ENCODE measurements around the gene ZNF710.
"Not testable (repeated sequence)": the region's sequence is repeated elsewhere in the genome, so short reads cannot be mapped to it uniquely, and the experiment has no call there.

The ZNF710 gene

DNA sequence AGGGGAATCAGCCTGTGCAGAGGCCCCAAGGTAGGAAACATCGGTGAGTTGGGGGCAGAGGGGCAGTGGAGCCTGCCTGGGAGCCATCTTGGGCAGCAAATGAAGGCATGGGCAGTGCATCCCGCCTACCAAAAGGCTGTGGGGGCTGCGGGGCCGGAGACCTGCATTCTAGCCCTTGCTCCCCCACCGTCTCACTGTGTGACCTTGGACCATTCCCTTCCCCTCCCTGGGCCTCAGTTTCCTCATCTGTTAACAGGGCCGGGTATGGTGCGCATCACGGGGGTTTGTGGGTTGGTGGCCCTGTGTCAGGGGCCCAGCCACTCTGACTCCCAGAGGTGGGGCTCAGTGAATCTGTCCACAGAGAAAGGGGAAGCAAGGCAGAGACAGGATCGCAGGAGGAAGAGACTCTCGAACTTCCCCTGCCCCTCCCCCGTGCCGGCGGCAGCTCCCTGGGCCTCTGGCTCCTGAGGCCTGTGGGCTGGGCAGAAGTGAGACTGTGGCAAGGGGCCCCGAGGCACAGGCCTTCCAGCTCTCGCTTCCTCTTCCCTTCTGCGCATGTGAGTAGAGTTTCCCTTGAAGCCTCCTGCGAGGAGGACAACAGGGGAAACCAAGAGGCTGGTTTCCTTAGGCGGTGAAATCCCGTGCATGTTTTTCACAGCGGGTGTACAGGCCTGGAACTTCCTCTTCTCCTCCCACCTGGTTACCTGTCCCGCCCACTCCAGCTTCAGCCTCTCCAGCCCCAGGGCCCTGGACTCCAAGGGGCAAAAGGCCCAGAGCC, 58.3 kb downstream of the ZNF710 start:
- peak; percentile 70 for DNase-seq (ENCODE audit: low read depth)

DNA sequence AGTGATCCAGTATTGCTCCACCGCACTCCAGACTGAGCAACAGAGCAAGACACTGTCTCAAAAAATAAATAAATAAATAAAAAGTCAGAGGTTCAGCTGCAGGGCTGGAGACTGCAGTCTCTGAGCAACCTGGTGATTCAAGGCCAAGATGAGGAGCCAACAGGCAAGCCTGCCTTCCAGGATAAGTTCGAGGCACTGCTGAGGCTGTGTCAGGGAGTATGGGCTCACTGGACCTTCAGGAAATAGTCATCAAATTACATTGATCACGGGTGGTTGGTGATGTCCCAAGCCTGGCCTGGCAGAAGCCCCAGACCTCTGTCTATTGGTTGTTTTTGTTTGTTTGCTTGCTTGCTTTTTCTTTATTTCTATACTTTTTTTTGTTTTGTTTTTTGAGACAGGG, 59.7 kb downstream of the ZNF710 start:
- no peak for DNase-seq (ENCODE audit: low read depth)

DNA sequence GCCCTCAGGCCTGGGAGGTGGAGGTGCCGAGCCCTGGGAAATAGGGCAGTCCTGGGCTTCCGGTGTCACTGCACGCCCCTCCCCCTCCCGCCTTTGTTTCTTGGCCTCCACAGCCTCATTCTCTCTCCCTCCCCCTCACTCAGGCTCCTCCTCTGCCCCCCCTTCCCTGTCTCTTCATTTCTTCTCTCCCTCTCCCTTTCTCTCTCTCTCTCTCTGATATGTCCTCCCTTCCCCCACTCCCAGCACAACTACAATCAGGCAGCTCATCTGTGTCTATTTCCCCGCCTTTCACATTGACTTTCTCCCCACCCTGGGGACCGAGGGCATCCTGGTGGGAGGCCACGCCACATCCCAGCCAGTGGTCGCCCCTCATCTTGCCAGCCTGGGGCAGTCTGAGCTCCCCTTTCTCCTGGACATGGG, 60.9 kb downstream of the ZNF710 start:
- no peak for DNase-seq (ENCODE audit: low read depth)

DNA sequence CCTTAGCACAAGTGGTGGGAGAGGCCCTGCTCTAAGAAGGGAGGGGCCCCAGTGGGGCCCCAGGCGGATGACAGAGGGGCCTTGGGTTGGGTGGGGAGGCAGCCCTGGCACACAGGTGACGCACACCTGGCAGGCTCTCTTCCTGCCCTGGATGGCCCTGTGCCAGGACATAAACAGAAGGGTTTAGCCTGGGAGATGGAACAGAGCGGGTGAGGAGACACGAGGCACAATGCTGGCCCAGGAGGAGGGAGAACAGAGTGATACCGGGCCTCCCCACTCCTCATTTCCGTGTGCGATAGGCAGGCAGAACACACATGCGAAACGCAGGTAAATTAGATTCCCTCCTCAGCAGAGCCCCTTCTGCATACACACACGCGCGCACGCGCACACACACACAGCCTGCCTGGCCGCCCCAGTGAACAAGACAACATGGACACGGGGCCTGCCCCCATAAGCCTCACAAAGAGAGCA, 61.4 kb downstream of the ZNF710 start:
- DNase-seq (ENCODE audit: low read depth) = no peak

DNA sequence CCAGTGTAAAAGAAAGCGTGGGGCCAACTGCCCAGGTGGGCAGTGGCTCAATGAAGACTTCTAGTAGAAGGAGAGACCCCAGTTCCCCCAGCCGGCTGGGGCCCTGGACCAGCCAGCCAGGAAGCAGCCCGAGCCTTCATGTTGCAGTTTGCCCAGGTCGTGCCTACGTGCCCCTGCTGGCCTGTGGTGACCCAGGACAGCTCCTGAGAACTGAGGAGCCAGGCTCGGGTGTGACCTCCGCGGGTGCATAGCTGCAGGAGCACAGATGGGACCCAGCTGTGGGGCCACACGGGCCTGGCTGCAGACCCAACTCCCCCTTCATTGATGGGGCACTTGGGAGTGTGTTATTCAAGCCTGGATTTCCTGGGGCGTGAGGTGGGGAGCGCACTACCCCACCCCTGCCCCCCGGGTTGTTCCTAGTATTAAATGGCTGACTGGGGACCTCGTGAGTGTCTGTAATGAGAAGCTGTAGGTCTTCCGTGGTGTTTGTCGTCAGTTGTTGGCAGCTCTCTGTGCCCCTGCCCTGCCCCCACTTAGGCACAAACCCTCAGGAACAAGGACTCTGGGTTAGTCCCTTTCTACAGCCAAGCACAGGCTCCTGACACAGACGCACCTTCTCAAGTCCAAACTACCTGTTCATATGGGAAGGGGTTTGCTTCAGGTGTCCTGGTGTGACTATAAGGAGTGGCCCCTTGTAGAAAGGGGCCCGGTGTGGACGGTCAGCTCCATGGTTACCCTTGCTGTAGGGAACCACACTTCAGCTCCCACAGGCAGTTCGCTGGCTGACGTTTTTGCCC, 62.0 kb downstream of the ZNF710 start:
- DNase-seq (ENCODE audit: low read depth) = no peak

DNA sequence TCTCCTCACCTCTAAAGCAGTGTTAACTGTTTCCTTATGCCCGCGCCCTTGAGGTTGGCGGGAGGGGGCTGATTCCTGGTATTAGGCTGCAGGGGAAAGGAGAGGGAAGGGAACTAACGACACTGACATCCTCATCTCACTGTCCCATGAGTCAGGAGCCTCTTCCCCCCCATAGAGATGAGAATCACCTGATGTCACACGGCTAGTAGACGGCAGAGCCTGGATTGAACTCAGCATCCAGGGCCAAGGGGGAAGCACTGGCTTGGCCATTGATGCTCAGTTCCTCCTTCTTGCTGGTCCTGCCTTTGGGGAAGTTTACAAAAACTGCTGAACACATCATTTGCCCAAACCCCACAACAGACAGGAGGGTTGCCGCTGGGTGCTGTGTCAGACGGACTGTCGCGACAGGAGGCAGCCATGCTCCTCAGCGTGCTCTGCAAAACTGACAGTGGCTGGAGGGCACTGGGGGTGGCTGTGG, 62.7 kb downstream of the ZNF710 start:
- no peak for DNase-seq (ENCODE audit: low read depth)

DNA sequence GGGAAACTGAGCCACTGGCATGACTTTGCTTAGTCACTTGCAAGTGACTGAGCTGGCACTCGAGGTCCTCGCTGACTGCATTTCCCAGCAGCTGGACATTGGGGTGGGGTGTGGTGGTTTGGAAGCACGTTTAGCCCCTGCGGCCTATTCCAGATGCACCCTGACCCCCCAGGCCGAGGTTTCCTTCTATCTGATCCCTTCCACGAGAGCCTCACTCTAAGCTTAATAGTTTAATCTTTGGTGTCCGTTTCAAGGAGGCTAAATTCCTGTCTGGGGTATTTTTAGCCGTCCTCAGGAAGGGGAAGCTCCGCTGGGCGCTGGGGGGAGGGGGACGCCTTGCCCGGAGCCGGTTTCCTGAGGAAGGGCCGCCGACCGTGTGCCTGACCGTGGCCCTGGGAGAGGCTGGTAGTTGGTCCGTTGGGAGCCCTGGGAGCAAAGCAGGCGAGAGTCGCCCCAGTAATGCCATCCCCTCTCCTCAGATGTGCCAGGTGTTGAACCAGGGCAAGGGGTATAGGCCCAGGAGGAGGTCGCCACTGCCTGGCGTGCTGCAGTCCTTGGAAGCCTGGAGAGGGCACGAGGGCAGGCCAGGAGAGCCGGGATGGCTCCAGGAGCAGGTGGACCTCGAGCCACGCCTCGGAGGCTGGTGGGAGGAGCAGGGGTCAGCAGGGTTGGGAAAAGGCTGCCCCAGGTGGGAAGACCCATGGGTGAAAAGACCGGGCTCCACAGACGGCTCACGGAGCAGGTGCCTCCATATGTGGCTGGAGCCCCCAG, 64.0 kb downstream of the ZNF710 start:
- DNase-seq (ENCODE audit: low read depth) = no peak

DNA sequence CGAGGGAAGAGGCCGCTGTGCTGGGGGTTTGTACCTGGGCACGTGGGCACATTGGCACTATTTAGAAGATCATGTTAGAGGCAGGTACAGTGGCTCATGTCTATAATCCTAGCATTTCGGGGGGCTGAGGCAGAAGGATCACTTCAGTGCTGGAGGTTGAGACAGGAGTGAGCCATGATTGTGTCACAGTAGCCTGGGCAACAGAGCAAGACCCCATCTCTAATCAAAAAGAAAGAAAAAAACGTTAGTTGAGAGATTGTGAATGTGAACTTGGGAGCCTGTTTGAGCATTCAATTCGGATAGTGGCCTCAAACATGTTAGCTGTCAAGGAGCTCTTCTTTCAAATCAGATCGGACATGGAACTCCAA, 64.5 kb downstream of the ZNF710 start:
- DNase-seq (ENCODE audit: low read depth) = no peak

DNA sequence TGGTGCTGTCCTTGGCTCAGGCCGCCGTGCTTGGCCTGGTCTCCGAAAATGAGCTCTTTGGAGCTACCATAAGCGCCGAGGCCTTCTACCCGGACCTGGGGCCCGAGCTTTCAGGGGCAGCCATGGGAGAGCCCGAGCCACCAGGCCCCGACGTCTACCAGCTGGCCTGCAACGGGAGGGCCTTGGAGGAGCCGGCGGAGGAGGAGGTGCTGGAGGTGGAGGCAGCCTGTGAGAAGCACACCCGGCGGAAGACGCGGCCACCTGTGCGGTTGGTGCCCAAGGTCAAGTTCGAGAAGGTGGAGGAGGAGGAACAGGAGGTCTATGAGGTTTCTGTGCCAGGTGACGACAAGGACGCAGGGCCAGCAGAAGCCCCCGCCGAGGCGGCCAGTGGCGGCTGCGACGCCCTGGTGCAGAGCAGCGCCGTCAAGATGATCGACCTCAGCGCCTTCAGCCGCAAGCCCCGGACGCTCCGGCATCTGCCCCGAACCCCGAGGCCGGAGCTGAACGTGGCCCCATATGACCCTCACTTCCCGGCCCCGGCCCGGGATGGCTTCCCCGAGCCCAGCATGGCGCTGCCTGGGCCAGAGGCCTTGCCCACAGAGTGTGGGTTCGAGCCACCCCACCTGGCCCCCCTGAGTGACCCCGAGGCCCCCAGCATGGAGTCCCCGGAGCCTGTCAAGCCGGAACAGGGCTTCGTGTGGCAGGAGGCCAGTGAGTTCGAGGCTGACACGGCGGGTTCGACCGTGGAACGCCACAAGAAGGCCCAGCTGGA, 66.2 kb downstream of the ZNF710 start:
- no peak for DNase-seq (ENCODE audit: low read depth)

DNA sequence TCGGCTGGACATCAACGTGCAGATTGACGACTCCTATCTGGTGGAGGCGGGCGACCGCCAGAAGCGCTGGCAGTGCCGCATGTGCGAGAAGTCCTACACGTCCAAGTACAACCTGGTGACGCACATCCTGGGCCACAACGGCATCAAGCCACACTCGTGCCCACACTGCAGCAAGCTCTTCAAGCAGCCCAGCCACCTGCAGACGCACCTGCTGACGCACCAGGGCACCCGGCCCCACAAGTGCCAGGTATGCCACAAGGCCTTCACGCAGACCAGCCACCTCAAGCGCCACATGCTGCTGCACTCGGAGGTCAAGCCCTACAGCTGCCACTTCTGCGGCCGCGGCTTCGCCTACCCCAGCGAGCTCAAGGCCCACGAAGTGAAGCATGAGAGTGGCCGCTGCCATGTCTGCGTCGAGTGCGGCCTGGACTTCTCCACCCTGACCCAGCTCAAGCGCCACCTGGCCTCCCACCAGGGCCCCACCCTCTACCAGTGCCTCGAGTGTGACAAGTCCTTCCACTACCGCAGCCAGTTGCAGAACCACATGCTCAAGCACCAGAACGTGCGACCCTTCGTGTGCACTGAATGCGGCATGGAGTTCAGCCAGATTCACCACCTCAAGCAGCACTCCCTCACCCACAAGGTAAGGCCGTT, 67.0 kb downstream of the ZNF710 start:
- no peak for DNase-seq (ENCODE audit: low read depth)

DNA sequence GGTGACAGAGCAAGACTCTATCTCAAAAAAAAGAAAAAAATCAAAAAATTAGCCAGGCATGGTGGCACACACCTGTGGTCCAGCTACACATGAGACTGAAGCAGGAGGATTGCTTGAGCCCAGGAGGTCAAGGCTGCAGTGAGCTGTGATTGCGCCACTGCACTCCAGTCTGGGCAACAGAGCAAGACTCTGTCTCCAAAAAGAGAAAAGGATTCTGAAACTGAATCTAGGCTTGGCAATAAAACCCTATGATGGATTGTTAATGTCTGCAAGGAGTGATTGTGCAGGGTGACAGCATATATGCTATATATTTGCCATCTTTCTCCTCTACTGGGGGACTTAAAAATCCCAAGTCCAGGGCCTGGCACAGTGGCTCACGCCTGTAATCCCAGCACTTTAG, 69.5 kb downstream of the ZNF710 start:
- not testable (repeated sequence) for DNase-seq (ENCODE audit: low read depth)

DNA sequence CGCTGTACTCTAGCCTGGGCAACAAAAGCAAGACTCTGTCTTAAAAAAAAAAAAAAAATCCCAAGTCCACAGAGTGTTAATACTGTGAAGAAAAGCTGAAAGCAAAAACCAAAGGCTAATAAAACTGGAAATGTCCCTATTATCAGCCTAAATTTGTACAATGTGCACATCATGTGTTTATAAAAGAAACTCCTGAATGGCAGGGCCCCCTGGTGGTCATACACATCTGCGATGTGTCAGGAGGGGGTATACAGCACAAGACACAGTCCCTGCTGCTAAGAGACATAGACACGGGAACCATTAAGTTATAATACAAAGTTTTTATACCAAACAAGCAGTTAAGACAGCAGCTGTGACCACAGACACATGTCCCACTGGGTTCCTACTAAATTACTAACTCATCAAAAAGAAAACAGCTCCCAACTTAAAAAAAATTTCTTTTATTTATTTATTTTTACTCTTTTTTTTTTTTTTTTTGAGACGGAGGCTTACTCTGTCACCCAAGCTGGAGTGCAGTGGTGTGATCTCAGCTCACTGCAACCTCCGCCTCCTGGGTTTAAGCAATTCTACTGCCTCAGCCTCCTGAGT, 70.2 kb downstream of the ZNF710 start:
- peak; percentile 72 for DNase-seq (ENCODE audit: low read depth)

DNA sequence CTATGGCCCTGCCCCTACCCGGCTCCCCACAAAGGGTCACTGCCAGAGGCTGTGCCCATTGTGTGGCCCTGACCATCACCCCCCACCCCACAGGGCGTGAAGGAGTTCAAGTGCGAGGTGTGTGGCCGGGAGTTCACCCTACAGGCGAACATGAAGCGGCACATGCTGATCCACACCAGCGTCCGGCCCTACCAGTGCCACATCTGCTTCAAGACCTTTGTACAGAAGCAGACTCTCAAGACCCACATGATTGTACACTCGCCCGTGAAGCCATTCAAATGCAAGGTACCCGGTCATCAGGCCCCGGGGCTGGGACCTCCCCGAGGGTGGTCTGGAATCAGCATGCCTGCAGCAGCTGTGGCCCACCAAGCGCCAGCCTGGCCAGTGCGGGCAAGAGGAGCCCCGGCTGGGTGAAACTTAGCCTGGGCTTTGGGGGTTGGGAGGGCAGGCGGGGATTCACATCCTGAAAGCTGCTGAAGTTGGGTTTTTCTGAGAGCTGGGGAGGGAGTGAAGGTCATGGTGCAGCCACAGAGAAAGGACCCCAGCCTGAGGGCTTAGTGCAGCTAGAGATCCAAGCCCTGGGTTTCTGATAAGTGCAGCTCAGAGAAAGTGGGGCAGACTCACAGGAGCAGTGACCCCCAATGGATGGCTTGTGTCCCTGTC, 72.0 kb downstream of the ZNF710 start:
- no peak for DNase-seq (ENCODE audit: low read depth)

DNA sequence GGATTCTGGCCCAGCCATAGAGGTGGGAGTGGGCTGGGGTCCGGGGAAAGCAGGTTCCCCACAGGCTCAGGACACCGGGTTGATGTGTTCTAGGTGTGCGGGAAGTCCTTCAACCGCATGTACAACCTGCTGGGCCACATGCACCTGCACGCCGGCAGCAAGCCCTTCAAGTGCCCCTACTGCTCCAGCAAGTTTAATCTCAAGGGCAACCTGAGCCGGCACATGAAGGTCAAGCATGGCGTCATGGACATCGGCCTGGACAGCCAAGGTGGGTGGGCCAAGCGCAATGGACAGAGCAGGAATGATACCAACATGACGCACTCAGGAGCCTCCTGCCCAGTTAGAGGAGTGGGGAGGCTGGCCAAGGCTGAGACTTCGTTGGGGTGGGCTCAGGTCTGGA, 72.9 kb downstream of the ZNF710 start:
- DNase-seq (ENCODE audit: low read depth) = no peak

DNA sequence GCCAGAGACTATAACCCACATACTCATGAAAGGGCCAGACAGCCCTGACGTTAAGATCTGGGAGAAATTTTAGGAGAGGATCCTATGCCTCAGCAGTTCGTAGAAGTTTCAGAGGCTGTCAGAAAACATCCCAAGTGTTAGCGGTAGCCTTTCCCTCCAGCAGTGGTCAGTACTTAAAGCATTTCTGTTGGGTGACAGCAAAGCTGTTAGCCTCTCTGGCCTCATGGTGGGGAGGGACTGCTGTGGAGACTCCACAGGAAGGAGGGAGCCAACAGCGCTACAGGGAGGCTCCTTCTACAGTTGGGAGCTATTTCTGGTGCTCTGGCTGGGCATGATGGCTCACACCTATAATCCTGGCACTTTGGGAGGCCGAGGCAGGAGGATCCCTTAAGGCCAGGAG, 73.8 kb downstream of the ZNF710 start:
- DNase-seq (ENCODE audit: low read depth) = no peak

DNA sequence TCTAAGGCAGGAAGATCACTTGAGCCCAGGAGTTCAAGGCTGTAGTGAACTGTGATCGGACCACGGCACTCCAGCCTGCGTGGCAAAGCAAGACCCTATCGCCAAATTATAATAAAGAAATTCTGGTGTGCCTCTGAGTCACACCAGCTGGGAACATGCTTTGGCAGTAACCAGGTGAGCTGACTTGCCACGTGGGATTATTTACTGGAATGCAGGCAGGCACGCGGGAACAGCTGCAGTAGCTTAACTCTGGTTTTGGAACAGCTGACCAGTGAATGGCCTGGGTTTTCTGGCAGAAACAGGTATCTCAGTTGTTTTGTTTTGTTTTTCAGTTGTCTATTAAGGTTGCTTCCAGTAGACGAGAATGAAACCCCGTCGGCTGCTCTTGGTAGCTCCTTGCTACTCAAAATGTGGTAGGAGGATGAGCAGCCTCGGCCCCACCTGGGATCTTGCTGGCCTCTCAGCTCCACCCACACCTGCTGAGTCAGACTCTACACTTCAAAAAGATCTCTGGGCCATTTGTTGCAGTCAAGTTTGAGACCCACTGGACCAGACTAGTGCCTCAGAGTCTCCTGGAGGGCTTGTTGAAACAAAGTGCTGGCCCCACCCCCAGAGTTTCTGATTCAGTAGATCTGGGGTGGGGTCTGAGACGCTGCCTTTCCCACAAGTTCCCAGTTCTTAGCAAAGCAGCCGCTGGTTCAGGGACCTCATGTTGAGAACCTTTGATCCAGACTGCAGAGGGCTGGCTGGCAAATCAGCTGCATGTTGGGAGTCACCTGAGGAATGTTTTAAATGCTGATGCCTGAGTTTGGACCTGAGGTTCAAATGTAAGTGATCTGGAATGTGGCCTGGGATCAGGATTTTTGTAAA, 74.5 kb downstream of the ZNF710 start:
- DNase-seq (ENCODE audit: low read depth) = no peak

DNA sequence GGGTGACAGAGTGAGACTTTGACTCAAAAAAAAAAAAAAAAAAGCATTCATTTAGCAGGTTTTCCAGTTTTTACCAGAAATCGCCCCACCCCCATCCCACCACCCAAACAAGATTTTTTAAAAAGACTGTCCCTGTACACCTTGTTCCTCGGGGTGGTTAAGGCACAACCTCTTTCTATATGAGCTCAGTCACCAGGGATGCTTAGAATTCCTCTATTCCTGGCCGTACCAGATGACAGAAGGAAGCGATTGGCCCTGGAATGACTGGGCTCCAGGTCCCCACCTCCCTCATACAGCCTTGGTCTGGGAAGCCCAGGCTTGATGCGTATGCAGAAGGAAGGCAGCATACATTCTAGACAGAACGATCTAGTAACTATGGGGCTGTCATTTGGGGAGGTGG, 75.6 kb downstream of the ZNF710 start:
- DNase-seq (ENCODE audit: low read depth) = no peak

DNA sequence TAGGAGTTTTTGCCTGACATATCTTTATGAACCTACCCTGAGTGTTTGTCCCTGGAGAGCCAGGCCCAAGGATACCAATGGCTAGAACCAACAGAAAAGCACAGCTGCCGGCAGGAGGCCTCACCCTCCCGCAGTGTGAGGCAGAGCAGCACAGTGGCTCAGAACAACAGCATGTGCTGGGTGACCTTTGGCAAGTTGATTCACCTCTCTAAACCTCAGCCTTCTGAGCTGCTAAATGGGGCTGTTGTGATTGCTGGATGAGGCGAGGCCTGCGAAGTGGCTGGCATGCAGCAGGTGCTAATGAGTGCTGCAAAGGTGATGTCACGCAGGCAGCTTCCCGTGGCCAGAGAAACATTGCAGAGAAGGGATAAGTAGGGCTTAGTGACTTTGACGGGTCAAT, 77.8 kb downstream of the ZNF710 start:
- DNase-seq (ENCODE audit: low read depth) = no peak

Measured in stimulated activated CD8-positive, alpha-beta memory T cell treated with anti-CD3 and anti-CD28 coated beads, Interleukin-4, amount 100 ng/mL, for 24 hours (primary cell).